OCI-LY7 (cell line): Measurements from ENCODE around the gene MGRN1.

Source experiments
- EZH2phosphoT487 ChIP-seq: fragments of 200-600 bp; sonication (generic); IDR thresholded peaks from 2 replicates; pipeline ENCODE4 v1.6.1; 2018; ENCODE audit warnings: low read depth, borderline replicate concordance, mild to moderate bottlenecking, mixed run types, antibody characterized with exemption, low read length, moderate library complexity, mixed read lengths
- TF ChIP-seq, protein P1 (sequence below): fragments of 200-600 bp; sonication (generic); conservative IDR thresholded peaks from 2 replicates; pipeline ENCODE4 v1.5.1; 2014; ENCODE audit warnings: mild to moderate bottlenecking, antibody characterized with exemption, low read length, moderate library complexity, mixed read lengths

DNA sequence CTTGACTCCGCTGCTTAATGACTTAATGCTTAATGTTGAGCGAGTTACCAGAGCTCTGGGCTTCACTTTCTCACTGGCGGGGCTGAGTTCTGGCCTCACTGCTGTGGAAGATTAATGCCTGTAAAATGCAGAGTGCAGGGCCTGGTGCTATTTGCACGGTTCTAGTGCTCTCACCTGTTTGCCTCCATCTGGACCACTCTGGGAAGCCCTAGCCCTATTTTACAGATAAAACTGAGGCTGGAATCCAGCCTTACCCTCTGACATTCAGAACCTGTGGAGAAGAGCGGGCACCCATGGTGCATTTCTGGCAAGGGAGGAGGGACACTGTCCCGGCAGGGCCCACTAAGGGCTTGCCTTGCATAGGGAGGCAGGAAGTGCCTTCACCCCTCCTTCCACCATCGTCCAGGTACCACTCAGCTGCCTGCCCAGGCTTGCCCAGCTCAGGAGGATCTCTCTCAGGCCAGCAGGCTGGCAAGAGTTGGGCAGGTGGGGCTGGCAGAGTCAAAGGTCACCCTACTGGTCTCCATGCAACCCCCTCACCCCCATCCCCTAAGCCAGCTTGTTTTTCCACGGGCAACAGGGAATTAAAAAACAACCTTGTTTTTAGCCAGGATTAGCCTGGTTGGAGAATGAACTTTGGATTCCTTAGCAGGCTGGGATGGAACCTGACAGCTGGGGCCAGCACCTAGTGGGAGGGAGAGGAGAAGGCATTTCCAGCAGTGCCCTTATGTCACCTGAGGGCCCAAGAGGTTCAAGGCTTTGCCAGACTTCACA is 5.8 kb upstream of the MGRN1 start:
- TF ChIP-seq, protein P1, sequence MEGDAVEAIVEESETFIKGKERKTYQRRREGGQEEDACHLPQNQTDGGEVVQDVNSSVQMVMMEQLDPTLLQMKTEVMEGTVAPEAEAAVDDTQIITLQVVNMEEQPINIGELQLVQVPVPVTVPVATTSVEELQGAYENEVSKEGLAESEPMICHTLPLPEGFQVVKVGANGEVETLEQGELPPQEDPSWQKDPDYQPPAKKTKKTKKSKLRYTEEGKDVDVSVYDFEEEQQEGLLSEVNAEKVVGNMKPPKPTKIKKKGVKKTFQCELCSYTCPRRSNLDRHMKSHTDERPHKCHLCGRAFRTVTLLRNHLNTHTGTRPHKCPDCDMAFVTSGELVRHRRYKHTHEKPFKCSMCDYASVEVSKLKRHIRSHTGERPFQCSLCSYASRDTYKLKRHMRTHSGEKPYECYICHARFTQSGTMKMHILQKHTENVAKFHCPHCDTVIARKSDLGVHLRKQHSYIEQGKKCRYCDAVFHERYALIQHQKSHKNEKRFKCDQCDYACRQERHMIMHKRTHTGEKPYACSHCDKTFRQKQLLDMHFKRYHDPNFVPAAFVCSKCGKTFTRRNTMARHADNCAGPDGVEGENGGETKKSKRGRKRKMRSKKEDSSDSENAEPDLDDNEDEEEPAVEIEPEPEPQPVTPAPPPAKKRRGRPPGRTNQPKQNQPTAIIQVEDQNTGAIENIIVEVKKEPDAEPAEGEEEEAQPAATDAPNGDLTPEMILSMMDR = no peak
- no peak for TF ChIP-seq EZH2phosphoT487
